ENCODE data around the gene RRBP1.
"Not testable (repeated sequence)": the region's sequence is repeated elsewhere in the genome, so short reads cannot be mapped to it uniquely, and the experiment has no call there.

Gene RRBP1

DNA sequence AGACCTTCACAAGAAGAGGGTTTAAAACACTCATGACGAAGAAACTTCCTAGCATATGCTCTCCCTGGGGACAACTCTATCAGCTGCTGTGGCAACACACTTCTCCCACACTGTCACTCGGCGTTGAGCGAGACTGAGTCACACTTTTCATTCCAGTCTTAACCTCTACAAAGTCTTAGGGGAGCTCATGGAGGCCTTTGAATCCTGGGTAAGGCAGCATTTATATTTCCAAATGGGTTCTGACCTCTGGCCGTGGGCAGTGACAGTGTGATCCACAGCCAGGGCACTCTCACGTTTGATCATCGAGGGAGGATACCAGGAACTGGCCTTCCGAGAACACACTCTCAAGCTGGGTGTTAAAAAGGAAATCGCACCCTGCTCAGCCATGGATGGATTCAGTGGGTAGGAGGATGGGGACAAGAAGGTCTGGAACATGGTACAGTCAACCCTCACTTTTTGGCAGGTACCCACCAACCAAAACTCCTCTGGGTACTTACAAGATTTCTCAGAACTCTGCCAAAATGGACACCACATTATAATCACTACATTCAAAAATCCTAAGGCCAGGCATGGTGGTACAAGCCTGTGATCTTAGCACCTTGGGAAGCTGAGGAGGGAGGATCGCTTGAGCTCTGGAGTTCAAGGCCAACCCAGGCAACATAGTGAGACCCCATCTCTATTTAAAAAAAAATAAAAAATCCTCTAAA lies 19.6 kb downstream of the RRBP1 start:
- peak; percentile 70 to 86 (median 80) for DNase-seq

DNA sequence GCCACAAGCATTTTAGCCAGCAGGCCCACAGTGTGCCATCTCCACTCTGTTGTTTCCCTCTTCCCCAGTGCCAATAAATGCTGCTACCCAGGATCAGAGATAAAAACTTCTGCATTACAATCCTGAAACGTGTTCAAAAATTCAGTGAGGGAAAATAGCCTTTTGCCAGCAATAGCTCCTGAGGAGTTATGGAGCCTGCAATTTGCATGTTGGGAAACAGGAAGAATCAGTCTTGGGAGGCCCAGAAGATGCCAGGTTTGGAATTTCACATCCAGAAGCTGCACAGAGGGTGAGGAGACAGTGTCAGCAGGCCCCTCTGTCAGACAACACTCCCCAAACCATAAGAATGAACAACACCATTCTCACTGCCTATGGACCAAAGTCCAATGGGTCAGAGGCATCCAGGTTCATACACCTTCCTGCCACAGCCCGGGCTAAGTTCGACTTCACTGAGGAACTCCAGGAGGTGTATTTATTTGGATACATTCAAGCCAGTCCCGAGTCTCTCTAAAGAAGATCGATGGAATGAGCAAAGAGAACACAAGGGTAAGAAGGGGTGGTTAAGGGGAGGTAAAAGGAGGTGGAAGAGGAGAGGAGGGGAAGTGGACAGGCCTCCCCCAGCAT lies 20.8 kb downstream of the RRBP1 start:
- DNase-seq, result no peak

DNA sequence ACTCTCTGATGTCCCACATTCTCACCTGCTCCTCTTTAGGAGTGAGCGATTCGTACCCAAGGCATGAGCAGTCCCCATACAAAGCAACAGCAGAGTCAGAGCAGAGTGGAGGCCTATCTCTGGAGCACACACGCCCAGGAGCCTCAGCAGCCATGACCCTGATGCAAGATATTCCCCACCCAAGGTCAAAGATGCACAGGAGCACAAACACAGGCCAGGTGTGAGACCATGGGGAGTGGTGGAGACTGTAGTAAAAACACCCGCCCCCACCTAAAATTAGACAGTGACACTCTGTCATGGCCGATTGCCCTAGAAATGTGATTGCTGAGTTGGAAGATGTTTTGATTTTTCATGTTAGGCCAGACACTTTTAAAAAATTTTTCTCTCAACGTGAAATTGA lies 21.4 kb downstream of the RRBP1 start:
- DNase-seq, result no peak

DNA sequence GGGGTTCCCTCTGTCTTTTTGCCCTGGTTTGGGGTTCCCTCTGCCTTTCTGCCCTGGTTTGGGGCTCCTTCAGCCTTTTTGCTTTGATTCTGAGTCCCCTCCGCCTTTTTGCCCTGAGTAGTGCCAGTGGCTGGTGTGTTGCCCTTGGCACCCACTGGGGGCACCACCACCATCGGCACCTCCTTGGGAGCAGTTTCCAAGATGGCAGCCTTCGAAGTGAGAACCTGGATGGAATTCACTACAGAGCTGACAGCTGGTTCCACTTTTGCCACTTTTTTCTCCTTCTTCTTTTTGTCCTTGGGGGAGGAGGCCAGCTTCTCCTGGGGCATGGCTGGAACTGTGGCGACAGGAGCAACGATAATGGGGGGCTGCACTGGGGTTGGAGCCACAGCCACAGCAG lies 22.2 kb downstream of the RRBP1 start:
- DNase-seq, result no peak

DNA sequence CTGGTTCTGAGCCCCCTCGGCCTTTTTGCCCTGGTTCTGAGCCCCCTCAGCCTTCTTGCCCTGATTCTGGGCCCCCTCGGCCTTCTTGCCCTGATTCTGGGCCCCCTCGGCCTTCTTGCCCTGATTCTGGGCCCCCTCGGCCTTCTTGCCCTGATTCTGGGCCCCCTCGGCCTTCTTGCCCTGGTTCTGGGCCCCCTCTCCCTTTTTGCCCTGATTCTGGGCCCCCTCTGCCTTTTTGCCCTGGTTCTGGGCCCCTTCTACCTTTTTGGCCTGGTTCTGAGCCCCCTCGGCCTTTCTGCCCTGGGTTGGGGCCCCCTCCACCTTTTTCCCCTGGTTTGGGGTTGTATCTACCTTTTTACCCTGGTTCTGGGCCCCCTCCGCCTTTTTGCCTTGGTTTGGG lies 22.7 kb downstream of the RRBP1 start:
- not testable (repeated sequence) for DNase-seq

DNA sequence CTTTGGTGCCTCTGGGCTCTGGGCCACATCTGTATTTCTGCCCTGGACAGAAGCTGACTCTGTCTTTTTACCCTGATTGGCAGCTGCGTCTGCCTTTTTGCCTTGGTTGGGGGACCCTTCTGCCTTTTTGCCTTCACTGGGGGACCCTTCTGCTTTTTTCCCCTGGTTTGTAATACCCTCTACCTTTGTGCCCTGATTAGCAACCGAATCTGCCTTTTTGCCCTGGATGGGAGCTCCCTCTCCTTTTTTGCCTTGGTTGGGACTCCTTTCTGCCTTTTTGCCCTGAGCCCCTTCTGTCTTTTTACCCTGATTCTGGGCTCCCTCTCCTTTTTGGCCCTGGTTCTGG lies 23.4 kb downstream of the RRBP1 start:
- no peak for DNase-seq

DNA sequence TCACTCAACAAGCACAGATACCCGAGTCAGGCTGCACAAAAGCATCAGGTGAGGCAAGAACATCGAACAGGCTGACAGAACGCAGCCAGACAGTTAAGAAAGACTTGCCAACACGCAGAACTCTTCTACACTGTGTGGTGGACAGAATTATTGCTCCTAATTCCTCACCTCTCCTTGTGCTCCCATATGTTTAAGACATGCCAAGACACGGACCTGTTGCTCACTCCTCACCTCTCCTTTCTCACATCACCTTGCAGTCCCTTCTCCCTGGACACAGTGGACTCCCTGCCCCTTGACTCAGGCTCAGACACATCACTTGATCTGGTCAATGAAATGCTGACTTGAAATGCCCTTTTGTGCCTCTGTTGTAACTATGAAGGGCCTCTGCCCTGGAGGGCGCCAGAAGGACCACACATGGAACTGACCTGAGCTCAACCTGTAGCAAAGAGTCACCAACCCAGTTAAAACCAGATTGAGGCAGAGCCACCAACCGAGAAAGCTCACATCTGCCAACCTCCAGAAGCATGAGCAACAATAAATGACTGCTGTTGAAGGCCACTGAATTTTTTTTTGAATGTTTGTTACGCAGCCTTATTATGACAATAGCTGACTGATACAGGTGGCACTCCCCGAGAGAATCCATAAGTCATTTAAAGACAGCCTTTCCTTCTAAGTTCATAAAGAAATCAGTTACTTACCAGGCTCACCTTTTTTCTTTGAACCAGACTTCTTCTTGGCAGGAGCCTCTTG lies 24.0 kb downstream of the RRBP1 start:
- no peak for DNase-seq

DNA sequence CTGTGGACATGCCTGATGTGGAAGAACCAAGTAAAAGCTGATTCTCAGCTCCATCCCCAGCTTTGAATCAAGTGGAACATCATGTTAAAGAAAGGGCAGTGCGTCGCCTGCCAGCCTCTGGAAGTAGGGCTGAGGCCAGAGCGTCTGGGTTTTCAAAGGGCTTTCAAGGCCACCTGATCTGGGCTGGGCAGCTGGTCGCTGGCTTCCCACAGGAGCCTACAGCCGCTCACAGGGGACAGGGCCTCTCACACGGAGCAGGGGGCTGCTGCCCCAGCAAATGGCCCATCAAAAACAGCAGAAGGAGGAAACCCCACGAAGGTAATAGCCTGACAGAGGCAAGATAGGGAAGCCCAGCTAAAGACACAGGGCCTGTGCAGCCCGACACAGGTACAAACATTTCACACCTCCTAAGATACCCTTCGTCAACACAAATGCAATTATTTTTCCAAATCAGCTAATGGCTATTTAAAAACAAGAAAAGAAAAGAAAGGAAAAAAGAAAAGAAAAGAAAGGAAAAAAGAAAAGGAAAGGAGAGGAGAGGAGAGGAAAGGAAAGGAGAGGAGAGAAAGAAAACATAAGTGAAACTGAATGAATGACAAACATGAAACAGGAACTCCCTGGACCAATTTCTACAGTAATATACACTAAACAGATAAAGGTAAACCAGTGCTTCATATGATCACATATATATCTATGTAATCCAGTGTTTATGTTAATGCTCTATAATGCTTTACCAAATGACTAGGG lies 24.8 kb downstream of the RRBP1 start:
- no peak for DNase-seq

DNA sequence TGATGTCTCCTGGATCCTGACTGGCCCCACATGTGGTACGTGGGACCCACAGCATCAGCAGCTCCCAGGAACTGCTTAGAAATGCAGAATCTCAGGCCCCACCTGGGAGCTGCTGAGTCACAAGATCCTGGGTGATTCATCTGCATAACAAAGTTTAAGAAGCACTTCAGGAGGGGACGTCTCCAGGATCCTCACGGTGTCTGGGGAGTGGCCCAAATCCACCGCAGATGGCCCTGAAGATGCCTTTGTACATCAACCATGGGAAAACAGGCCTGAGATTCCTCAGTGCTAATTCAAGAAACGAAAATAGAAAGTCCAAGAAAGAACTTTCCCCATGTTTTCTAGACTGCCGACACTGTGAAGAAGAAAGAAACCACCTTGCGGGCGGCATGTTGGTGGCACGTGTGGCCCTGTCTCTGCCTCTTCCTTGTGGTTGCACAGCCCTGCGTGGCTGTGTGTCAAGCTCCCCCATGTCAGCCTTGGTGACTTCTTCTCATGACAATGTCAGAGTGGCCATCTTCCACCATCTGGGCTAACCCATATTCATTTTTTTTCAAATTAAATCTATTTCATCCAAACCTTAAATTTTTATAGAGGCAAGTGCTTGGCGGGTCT lies 26.1 kb downstream of the RRBP1 start:
- DNase-seq, result no peak

DNA sequence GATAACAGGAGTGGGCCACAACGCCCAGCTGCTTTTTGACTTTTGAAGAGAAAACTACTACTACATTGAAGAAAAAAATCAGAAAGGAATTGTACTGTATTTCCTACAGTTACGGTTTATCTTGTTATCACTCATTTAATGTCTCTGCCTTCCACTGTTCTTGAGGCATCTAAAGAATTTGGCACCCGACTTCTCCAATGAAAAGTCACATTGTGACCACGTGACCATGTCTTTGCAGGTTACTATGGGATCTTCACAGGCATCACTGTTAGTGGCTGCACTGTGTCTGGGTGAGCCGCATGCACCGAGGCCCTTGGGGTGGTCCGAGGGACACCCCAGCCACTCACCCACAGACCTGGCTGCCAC lies 26.8 kb downstream of the RRBP1 start:
- DNase-seq, result no peak

DNA sequence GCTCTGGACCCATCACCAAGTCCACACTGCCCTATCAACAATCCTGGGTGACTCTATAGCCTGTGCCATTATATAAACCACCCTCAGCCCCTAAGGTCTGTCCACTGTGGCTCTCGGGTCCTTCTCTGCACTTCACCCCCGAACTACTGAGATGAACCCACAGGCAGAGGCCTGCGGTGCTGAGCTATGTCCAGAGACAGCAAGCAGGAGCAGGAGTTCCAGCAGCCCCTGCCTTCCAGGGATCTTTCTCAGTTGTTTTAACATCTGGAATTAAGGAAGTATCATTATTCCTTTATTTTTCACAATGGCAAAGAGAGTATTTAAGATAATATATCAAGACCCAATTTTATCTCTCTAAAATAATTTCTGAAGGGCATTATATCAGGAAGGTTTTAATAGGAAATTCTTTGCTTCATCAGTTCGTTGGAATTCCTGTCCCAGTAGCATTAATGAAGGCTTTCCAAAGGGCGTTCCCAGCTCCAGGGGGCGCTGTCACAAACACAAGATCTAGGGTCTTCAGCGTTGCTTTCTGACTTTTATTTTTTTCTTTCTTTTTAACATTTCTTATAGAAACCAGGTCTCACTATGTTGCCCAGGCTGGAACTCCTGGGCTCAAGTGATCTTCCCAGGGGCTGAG lies 27.3 kb downstream of the RRBP1 start:
- peak; percentile 22 to 66 (median 35) for DNase-seq

DNA sequence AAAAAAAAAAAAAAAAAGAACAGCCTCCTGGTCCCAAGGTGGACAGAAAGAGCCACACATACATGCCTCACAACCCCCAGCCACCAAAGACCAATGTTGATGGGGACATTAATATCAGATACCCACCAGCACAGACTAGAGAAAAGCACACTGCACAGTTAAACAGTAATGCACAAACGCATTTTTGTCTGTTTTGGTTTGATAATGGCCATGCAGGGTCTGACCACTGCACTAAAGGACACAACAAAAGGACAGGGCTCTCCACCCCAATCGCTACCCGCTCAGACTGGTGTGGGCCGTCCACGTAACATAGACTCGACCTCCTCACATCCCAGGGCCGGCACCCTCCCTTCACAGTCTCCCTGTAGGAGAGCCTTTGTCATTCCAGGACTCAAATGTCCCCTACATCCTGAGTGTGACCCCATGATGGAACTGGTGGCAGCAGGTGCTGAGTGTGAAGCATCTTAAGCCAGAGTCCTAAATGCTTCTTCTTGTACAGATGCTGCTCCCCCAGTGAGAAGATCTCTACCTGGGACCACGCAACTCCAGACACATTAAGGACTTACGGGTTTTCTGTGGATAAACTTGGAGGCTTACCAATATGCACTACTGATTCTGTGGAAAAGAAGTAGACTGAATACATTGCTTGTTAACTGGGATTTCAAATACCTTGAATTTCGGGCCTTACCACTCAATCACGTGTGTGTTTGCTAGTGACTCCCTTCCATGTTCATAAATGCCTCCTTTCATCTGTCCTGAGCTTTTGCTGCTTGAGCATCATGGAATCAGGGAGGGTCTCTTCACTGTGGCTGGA lies 28.0 kb downstream of the RRBP1 start:
- no peak for DNase-seq

DNA sequence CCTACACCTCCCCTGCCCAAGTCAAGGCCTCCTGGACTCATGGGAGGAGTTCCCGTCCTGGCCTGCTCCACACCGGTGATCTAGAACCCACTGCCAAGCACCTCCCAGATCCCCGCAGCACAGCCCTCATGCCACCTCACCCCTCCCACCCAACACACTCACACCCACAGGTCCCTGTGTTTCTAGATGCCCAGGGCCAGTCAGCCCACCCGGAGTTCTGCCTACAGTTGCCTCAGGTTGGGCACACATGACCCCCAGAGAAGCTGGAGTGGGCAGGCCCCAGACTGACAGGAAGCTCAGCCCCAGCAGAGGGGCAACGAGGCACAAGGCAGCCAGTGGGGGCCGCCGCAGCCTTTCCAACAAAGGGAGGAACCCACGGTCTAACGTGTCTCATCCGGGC lies 29.6 kb downstream of the RRBP1 start:
- no peak for DNase-seq

DNA sequence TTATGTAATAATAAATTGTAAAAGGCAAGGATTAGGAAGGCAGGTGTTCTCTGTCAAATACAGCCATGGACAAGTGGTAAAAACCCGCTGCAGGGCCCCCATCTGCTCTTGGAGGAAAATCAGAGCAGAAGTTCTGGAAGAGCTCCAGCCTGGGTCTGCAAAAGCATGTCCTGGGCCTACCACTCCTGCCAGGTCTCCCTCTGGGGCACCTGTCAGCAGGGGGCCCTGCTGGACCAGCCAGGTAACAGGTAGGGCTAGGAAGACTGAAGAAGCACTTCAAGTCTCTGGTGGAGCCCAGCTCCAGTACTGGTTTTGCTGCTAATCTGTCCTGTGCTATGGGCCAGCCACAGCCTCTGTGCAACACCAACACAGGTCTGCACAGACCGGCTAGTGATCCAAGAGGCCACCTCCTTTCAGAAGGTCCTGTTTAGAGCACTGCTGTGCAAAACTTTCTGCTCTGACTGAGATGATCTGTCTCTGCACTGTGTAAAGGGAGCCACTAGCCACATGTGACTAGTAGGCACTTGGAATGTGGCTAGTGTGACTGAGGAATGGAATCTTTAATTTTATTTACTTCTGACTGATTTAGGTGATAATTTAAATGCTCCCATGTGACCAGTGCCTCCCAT lies 30.2 kb downstream of the RRBP1 start:
- DNase-seq, result no peak

DNA sequence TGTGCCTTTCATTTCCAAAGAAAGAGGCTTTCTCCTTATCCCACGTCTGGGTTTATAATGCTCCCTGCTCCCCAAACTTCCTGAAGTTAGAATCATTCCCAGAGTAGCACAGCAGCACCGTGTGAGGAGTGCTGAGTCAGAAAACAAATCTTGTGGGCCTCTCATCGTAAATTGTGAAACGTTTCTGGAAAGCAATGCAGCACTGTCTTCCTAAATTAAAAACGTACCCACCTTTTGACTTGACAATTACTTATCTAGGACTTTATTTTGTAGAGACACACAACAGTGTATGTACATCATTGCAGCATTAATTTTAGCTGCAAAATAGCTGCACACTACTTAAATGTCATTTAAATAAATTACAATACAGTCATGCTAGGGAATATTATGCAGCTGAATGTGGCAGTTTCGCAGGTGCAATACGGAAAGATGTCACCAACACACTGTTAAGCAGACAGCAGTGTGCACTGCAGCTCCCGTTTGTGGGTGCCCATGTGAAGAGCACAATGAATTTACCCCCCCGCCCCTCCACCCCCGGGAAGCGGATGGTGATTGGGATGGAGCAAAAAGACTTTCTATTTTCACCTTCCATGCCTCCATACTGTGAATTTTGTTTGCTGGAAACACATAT lies 30.8 kb downstream of the RRBP1 start:
- DNase-seq, result peak in 1 of 4 experiments; percentile 23

DNA sequence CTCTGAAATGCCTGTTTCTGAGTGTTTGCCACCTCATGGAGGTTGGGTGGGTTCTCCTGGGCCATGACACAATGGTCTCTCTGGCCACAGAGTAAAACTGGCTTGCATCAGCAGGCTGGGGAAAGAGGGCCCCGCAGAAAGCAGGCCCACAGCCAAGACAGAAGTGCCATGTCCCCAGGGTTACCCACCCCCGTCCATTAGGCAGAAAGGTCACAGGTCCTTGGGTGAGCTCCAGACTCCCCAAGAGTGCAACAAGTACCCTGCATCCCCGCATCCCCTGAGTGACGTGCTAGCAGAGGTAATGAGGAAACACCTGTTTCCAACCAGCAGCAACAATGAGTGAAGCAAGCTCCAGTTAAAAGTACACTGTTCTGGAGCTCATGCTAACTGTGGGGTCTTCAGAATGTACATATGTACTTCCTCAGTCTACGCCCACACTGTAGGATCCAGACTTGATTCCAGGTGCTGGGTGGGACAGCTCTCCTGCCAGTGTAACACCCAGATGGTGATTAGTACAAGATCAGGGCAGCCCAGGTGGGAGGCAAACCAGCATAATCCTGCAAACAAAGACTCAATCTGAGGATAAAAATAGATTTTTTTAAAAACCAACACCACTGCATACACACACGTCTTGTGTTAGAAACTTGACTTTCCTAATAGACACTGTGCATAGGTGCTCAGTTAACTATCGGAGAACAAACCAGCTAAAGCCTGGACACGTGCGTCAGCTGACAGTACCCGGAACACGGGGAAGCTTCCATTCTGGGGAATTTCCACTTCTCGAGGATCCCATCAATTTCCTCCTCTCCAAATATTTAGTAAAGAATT lies 31.5 kb downstream of the RRBP1 start:
- DNase-seq, result peak; percentile 13 to 52 (median 41)

DNA sequence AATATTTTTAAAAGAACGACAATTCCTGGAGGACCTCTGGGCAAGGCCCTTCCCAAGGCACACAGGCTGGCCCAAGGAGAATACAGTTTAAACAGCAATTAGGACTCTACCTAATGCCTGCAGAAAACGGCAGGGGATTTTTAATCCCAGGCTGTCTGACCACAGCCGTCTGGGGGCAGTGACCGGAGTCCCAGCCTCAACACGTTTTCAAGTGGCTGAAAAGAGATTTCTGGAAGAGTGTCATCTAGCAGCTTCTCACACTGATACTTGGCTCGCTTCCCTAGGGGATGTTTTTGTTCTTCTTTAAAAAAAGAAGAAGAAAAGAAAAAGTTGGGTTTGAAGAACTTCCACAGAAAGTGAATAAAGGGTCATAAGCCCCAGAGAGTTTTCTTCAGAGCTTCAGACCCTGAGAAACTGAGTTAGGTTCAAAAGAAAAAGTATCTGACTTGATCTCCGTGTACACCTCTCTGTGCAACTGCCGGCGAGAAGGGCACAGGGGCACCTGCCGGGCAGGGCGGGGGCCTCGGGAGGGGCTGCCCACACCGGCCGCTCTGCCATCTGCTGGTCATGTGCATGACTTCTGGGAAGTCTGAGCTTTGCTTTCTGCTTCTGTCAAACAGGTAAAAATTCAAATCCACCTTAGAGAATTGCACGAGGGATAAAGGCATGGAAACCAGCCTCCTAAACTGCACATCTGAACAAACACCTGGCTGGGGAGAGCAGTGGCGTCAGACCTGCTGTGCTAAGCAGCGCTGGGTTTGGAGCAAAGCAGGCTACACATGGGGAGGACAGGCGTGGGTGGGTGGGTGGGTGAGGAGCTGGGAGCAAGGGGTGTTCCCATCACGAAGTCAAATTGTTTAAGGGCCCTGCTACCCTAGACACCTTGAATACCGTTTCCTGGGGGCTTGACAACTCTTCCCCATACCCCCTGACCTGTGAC lies 33.0 kb downstream of the RRBP1 start:
- peak; percentile 4 to 56 (median 40) for DNase-seq

DNA sequence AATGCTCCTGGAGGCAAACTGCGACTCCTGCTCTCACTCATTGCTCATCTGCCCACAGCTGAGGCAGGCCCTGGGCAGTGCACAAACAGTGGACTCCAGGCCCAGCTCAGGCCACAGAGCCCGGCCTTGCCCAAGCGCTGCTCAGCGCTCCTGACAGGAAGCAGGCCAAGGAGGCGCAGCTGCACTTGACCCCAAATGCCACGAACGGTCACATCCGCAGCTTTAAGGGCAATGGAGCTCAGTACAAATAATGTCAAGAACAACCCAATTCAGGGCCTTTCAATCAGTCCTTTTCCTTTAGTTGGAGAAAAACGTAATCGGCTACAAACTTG lies 33.8 kb downstream of the RRBP1 start:
- peak; percentile 40 to 75 (median 55) for DNase-seq

Measured in suppressor macrophage (primary cell).